Stimulated activated CD4-positive, alpha-beta T cell treated with anti-CD3 and anti-CD28 coated beads, Interleukin-4, amount 100 ng/mL, for 48 hours (primary cell): ENCODE data around the gene UBE2Q1.
A peak's percentile ranks its signal among the peaks of the same experiment; 100 is the strongest.

ENCODE experiments used
- DNase-seq, 2 donors: peaks; one replicate each; pipeline ENCODE4 v3.0.0-alpha.2; 2020; ENCODE audit warnings: low read depth in 2 of 2

UBE2Q1 gene

GRCh38 chr1:154557939-154558719 lies at the start of gene UBE2Q1:
Gene UBE2Q1, minus strand, starts transcription at chr1:154558662. Its CDS starts 109 bp downstream, at chr1:154558553.
- peak in 1 of 2 donors; percentile 26 for DNase-seq

- peak; percentile 82 to 91 for DNase-seq
Observed at GRCh38 chr1:154607609-154608396, 49.3 kb upstream of the UBE2Q1 start, which contains the start of gene ADAR. Gene ADAR, minus strand, starts transcription at chr1:154608186. Its CDS starts 180 bp downstream, at chr1:154608006.

- DNase-seq, result no peak
Observed at GRCh38 chr1:154607106-154607608, 48.7 kb upstream of the UBE2Q1 start.

GRCh38 chr1:154605534-154605933 lies 47.1 kb upstream of the UBE2Q1 start:
- no peak for DNase-seq

- no peak for DNase-seq
Observed at GRCh38 chr1:154603317-154603716, 44.9 kb upstream of the UBE2Q1 start.

- DNase-seq, result no peak
Observed at GRCh38 chr1:154599658-154600057, 41.2 kb upstream of the UBE2Q1 start.

GRCh38 chr1:154598871-154599635 lies 40.6 kb upstream of the UBE2Q1 start:
- DNase-seq, result no peak

GRCh38 chr1:154595621-154596020 lies 37.2 kb upstream of the UBE2Q1 start:
- DNase-seq, result no peak

GRCh38 chr1:154594811-154595210 lies 36.3 kb upstream of the UBE2Q1 start:
- no peak for DNase-seq

GRCh38 chr1:154593390-154593789 lies 34.9 kb upstream of the UBE2Q1 start:
- no peak for DNase-seq

GRCh38 chr1:154591206-154591605 lies 32.7 kb upstream of the UBE2Q1 start:
- no peak for DNase-seq

- DNase-seq, result no peak
Observed at GRCh38 chr1:154590756-154591155, 32.3 kb upstream of the UBE2Q1 start.

- no peak for DNase-seq
Observed at GRCh38 chr1:154589780-154590179, 31.3 kb upstream of the UBE2Q1 start.

- no peak for DNase-seq
Observed at GRCh38 chr1:154586641-154587040, 28.2 kb upstream of the UBE2Q1 start.

GRCh38 chr1:154586231-154586630 lies 27.8 kb upstream of the UBE2Q1 start:
- DNase-seq, result no peak

GRCh38 chr1:154584267-154584994 lies 26.0 kb upstream of the UBE2Q1 start:
- DNase-seq, result no peak

- no peak for DNase-seq
Observed at GRCh38 chr1:154583773-154584172, 25.3 kb upstream of the UBE2Q1 start.

GRCh38 chr1:154582885-154583284 lies 24.4 kb upstream of the UBE2Q1 start:
- DNase-seq, result no peak

GRCh38 chr1:154581766-154582165 lies 23.3 kb upstream of the UBE2Q1 start:
- no peak for DNase-seq

- DNase-seq, result no peak
Observed at GRCh38 chr1:154579374-154579773, 20.9 kb upstream of the UBE2Q1 start.

- DNase-seq, result no peak
Observed at GRCh38 chr1:154578058-154578418, 19.6 kb upstream of the UBE2Q1 start.
